K562 (cell line): ENCODE measurements around the gene TMEM176B. TPM values are rescaled to one million over a fixed set of nuclear protein-coding genes. Genes with fewer than 3 reads are reported as not detected.
A peak's percentile ranks its signal among the peaks of the same experiment; 100 is the strongest.

Experiments used
- ATAC-seq: fragments of 200-7000 bp; cut with Tn5 transposase; 3 replicates; pipeline ENCODE4 v1.9.1; 2020; ENCODE audit warnings: moderate library complexity
- BruUV-seq: library from RNA; stranded (reverse); fragments of 400-500 nt; replicated peaks from 2 replicates; lab custom pipeline; 2021; lab: Mats Ljungman, UMichigan
- CTCF ChIA-PET: fragments of 300-600 bp; formaldehyde crosslinking; extraction: SDS; loops from one replicate; lab custom pipeline; 2021; ENCODE audit warnings: low intra/inter-chr PET ratio; lab: Yijun Ruan, JAX
- POLR2A ChIA-PET: fragments of 300-600, 350-650 bp; sonication (Branson Sonifier 250); formaldehyde crosslinking; extraction: SDS; loops from one replicate; lab custom pipeline; 2021; ENCODE audit warnings: antibody characterized with exemption, inconsistent platforms; lab: Yijun Ruan, JAX
- DNase-seq, 4 experiments: peaks; one replicate each; pipeline versions ENCODE4 v3.0.0 to v3.0.0-alpha.2; 2011 to 2018; ENCODE audit warnings: low spot score in 3 of 4, mixed read lengths in 3 of 4; ENCODE audit errors: extremely low read depth in 1 of 4
- FAIRE-seq: peaks from 2 replicates; lab custom pipeline; 2011; peaks lifted over from hg19 to GRCh38; lab: Jason Lieb, UNC
- H2AFZ ChIP-seq: 2 replicates; pipeline ENCODE4 v1.6.0; 2011; ENCODE audit warnings: low read depth, low read length, control low read depth, inconsistent platforms
- H3K27ac ChIP-seq: fragments of 200-600 bp; 3 replicates; pipeline ENCODE4 v1.8.0; 2011; ENCODE audit warnings: low read depth, mild to moderate bottlenecking, control low read depth, inconsistent platforms, low read length, moderate library complexity, mixed read lengths; ENCODE audit errors: extremely low read depth
- H3K27me3 ChIP-seq, 2 experiments: fragments of 300-600 bp in 1 of 2; 2 replicates in 1 of 2; 3 replicates in 1 of 2; pipeline versions ENCODE4 v1.6.0 to v1.8.0; 2011; ENCODE audit warnings: inconsistent platforms in 2 of 2, low read length in 2 of 2, mild to moderate bottlenecking in 1 of 2, mixed read lengths in 1 of 2, moderate library complexity in 1 of 2; ENCODE audit not compliant: control insufficient read depth in 2 of 2, insufficient read depth in 2 of 2
- H3K36me3 ChIP-seq: fragments of 300-600 bp; 3 replicates; pipeline ENCODE4 v1.8.0; 2011; ENCODE audit warnings: mild to moderate bottlenecking, low read length, inconsistent platforms; ENCODE audit not compliant: control insufficient read depth, insufficient read depth
- H3K4me1 ChIP-seq, 2 experiments: fragments of 200-600 bp in 1 of 2; replicated peaks in 1 of 2; 2 replicates in 1 of 2; 3 replicates in 1 of 2; pipeline versions ENCODE4 v1.5.1 to v1.8.0; 2011; ENCODE audit warnings: inconsistent platforms in 2 of 2, low read length in 2 of 2, mild to moderate bottlenecking in 1 of 2, mixed read lengths in 1 of 2, moderate library complexity in 1 of 2; ENCODE audit not compliant: control insufficient read depth in 2 of 2, insufficient read depth in 2 of 2
- H3K4me2 ChIP-seq: 2 replicates; pipeline ENCODE4 v1.6.1; 2011; ENCODE audit warnings: low read length, control low read depth, inconsistent platforms, mixed read lengths; ENCODE audit not compliant: insufficient read depth
- H3K4me3 ChIP-seq: fragments of 200-600 bp; sonication (generic), shearing (Covaris generic); 2 replicates; pipeline ENCODE4 v1.5.1; 2016; ENCODE audit warnings: control low read depth, inconsistent platforms
- H3K79me2 ChIP-seq: fragments of 200-600 bp; 3 replicates; pipeline ENCODE4 v1.8.0; 2011; ENCODE audit warnings: low read length, inconsistent platforms; ENCODE audit not compliant: control insufficient read depth, insufficient read depth
- H3K9ac ChIP-seq, 2 experiments: 2 replicates each; pipeline versions ENCODE4 v1.6.0 to v1.6.1; 2011; ENCODE audit warnings: low read depth in 2 of 2, low read length in 2 of 2, control low read depth in 1 of 2, inconsistent platforms in 1 of 2, mild to moderate bottlenecking in 1 of 2, mixed read lengths in 1 of 2; ENCODE audit not compliant: insufficient read depth in 1 of 2
- H3K9me1 ChIP-seq: one replicate; pipeline ENCODE4 v1.6.0; 2011; ENCODE audit warnings: inconsistent platforms, mild to moderate bottlenecking, low read length, moderate library complexity; ENCODE audit not compliant: control insufficient read depth, insufficient read depth
- H3K9me3 ChIP-seq: replicated peaks from 2 replicates; pipeline ENCODE4 v1.5.1; 2011; ENCODE audit warnings: low read depth, low read length, inconsistent platforms; ENCODE audit not compliant: control insufficient read depth, insufficient read depth
- H4K20me1 ChIP-seq: replicated peaks from 2 replicates; pipeline ENCODE4 v1.6.1; 2011; ENCODE audit warnings: low read length, inconsistent platforms, mixed read lengths; ENCODE audit not compliant: control insufficient read depth, insufficient read depth
- ARID1B ChIP-seq: fragments of 450-650 bp; IDR thresholded peaks from 2 replicates; pipeline ENCODE4 v1.6.1; 2016; ENCODE audit warnings: antibody characterized with exemption, mild to moderate bottlenecking, inconsistent platforms
- CBX3 ChIP-seq, 2 experiments: IDR thresholded peaks; 1 replicate in 1 of 2; 2 replicates in 1 of 2; pipeline ENCODE4 v1.6.1; 2012; ENCODE audit warnings: inconsistent platforms in 2 of 2, low read length in 2 of 2, borderline replicate concordance in 1 of 2, control low read depth in 1 of 2
- CTCF ChIP-seq, 3 experiments: IDR thresholded peaks in 2 of 3; conservative IDR thresholded peaks in 1 of 3; 2 replicates each; pipeline ENCODE4 v1.5.1; 2011 to 2012; ENCODE audit warnings: low read length in 3 of 3, mild to moderate bottlenecking in 3 of 3, control low read depth in 2 of 3, improper control_type of control experiment in 1 of 3, inconsistent platforms in 1 of 3, low read depth in 1 of 3, mixed read lengths in 1 of 3, moderate library complexity in 1 of 3; ENCODE audit not compliant: insufficient read depth in 2 of 3
- EHMT2 ChIP-seq: fragments of 450-650 bp; IDR thresholded peaks from 2 replicates; pipeline ENCODE4 v1.6.1; 2018; ENCODE audit warnings: antibody characterized with exemption
- HBP1 ChIP-seq: fragments of 450-650 bp; formaldehyde crosslinking; IDR thresholded peaks from 2 replicates; pipeline ENCODE4 v1.4.0; 2022; ENCODE audit warnings: missing genetic modification characterization
- NCOR1 ChIP-seq: fragments of 450-650 bp; IDR thresholded peaks from 2 replicates; pipeline ENCODE4 v1.6.1; 2016; ENCODE audit warnings: mild to moderate bottlenecking, moderate library complexity
- NR2C2 ChIP-seq, 2 experiments: fragments of 200-800 bp in 1 of 2; sonication (Bioruptor generic) in 1 of 2; sonication (generic) in 1 of 2; formaldehyde crosslinking in 1 of 2; IDR thresholded peaks; 2 replicates each; pipeline versions ENCODE4 v1.6.1 to v1.8.0; 2016 to 2022; ENCODE audit warnings: mild to moderate bottlenecking in 1 of 2, missing compliant biosample characterization in 1 of 2, missing genetic modification characterization in 1 of 2, missing genetic modification reagents in 1 of 2
- PATZ1 ChIP-seq: fragments of 250-450 bp; sonication (Bioruptor Pico); IDR thresholded peaks from 2 replicates; pipeline ENCODE4 v1.5.0; 2020; ENCODE audit warnings: mild to moderate bottlenecking, borderline replicate concordance
- POLR2A ChIP-seq: fragments of 450-650 bp; conservative IDR thresholded peaks from 2 replicates; pipeline ENCODE4 v1.6.1; 2016
- TAF7 ChIP-seq: fragments of 450-650 bp; IDR thresholded peaks from 2 replicates; pipeline ENCODE4 v1.6.1; 2016; ENCODE audit warnings: missing genetic modification characterization, missing compliant biosample characterization
- ZNF274 ChIP-seq: IDR thresholded peaks from 2 replicates; pipeline ENCODE4 v1.6.1; 2011; ENCODE audit warnings: low read depth, mild to moderate bottlenecking, low read length, moderate library complexity, borderline replicate concordance
- ZNF668 ChIP-seq: fragments of 250-450 bp; sonication (Bioruptor Pico); IDR thresholded peaks from 2 replicates; pipeline ENCODE4 v1.8.0; 2022; ENCODE audit warnings: mild to moderate bottlenecking, inconsistent platforms
- WGBS: fragments of 100-300 bp; shearing (Covaris generic); methylation state at CpG from one replicate; pipeline ENCODE4 v1.1.6; 2016; ENCODE audit warnings: low coverage, mixed read lengths; ENCODE audit not compliant: insufficient coverage; ENCODE audit errors: missing lambda C conversion rate; 5-methylcytosine and 5-hydroxymethylcytosine counted together
- in situ Hi-C: fragments of 300-500 bp; cut with MboI; formaldehyde crosslinking; loops from 4 replicates; pipeline ENCODE4 v1.15.0; 2018; ENCODE audit warnings: inconsistent platforms, mixed read lengths
- intact Hi-C: fragments of 100-400 bp; cut with micrococcal nuclease; formaldehyde crosslinking; loops from 2 replicates; pipeline ENCODE4 v1.14.2; 2022
- polyA plus RNA-seq, 8 experiments: library from polyadenylated mRNA; depleted of rRNA in 4 of 8; stranded (reverse) in 5 of 8; unstranded in 3 of 8; fragments of >200 nt; fragmentation: Nextera tagmentation in 2 of 8; fragmentation: Illumina TruSeq in 1 of 8; extraction: Ambion mirVana in 2 of 8; extraction: Trizol in 1 of 8; gene quantifications; 2 replicates each; pipeline versions ENCODE4 v1.2.1 to v1.2.3, GENCODE V29; 2011 to 2014; ENCODE audit warnings: inconsistent platforms in 1 of 8, missing spikeins in 1 of 8
- total RNA-seq, 7 experiments: library from RNA; depleted of rRNA in 6 of 7; stranded (reverse); fragments of >200 nt in 6 of 7; fragmentation: Illumina TruSeq in 2 of 7; extraction: Trizol in 2 of 7; gene quantifications; 2 replicates each; pipeline versions ENCODE4 v1.2.1 to v1.2.3, GENCODE V29; 2011 to 2021; ENCODE audit warnings: low replicate concordance in 1 of 7
- TF ChIP-seq, protein P1 (sequence below): fragments of 450-650 bp; IDR thresholded peaks from 2 replicates; pipeline ENCODE4 v1.6.1; 2016; ENCODE audit warnings: mild to moderate bottlenecking

Gene TMEM176B
- total and polyA plus RNA-seq, 9 of the 15 experiments (the other 6 are each of a cell fraction or from before 2014, with no cell fraction given): 0.19 to 0.60 TPM; not detected in 7

GRCh38 chr7:150753826-150754603, 46.1 kb downstream of the TMEM176B start:
- no TSS peak for BruUV-seq
- POLR2A ChIA-PET: interaction anchor here (0.5 to 1.0 kb wide), 5 partner anchors 10 to 868 kb away, joined by 3 to 4 read pairs (median 3); no protein-coding TSS in a partner anchor
- Histone ChIP-seq H3K4me3 (no peak overlapping the region), H3K9me1 (no peaks in the 10 kb centered on the region), H3K4me2 (no peak overlapping the region), H3K27me3 (peaks cover 5 to 17% of the 10 kb centered on the region in 2 experiments), H3K79me2 (no peaks in the 10 kb centered on the region), H3K9ac (no peak overlapping the region), H3K4me1 (no peaks in the 10 kb centered on the region), H2AFZ (no peak overlapping the region), H3K9me3 (no peaks in the 10 kb centered on the region), H3K36me3 (no peaks in the 10 kb centered on the region), H4K20me1 (no peaks in the 10 kb centered on the region), H3K27ac (no peak overlapping the region)
- 0% methylated on average over 3 of the region's 3 CpGs for WGBS
- in situ Hi-C loops: loop anchor here (25.0 kb wide), 1 partner anchor 467 kb away; no protein-coding TSS in a partner anchor
- DNase-seq (peak in 3 of 4 experiments; percentile 25 to 56 (median 39)), FAIRE-seq (peak; percentile 48), ATAC-seq (peak; percentile 92)
- intact Hi-C loops: loop anchor here (1.0 to 10.0 kb wide), 3 partner anchors 229 to 399 kb away; no protein-coding TSS in a partner anchor
- CTCF ChIA-PET: interaction anchor here (1.3 kb wide), 1 partner anchor 305 kb away, joined by 8 read pairs; no protein-coding TSS in a partner anchor
- TF ChIP-seq NCOR1 (no peak), PATZ1 (CRISPR knock-in tag) (no peak), CTCF (IDR thresholded peaks at IDR 0.05 in 2 of 3, conservative IDR thresholded peaks at IDR 0.05 in 1 of 3; ENCODE audit: insufficient read depth in 2 of 3, low read depth in 1 of 3, low read length in 3 of 3) (peak; percentile 71 to 82 (median 73)), HBP1 (CRISPR knock-in tag) (peak; percentile 89), ZNF668 (CRISPR knock-in tag) (no peak), NR2C2 (CRISPR knock-in tag; IDR thresholded peaks at IDR 0.05) (no peak), NR2C2 (tag; IDR thresholded peaks at IDR 0.05) (no peak), TAF7 (tag) (no peak), ARID1B (no peak), POLR2A (no peak), CBX3 (IDR thresholded peaks at IDR 0.05; ENCODE audit: borderline replicate concordance in 1 of 2, low read length in 2 of 2) (no peak), ZNF274 (no peak), EHMT2 (0 out of 2 replicates have a peak, but pooled peaks have one; percentile 24)
- TF ChIP-seq, protein P1, sequence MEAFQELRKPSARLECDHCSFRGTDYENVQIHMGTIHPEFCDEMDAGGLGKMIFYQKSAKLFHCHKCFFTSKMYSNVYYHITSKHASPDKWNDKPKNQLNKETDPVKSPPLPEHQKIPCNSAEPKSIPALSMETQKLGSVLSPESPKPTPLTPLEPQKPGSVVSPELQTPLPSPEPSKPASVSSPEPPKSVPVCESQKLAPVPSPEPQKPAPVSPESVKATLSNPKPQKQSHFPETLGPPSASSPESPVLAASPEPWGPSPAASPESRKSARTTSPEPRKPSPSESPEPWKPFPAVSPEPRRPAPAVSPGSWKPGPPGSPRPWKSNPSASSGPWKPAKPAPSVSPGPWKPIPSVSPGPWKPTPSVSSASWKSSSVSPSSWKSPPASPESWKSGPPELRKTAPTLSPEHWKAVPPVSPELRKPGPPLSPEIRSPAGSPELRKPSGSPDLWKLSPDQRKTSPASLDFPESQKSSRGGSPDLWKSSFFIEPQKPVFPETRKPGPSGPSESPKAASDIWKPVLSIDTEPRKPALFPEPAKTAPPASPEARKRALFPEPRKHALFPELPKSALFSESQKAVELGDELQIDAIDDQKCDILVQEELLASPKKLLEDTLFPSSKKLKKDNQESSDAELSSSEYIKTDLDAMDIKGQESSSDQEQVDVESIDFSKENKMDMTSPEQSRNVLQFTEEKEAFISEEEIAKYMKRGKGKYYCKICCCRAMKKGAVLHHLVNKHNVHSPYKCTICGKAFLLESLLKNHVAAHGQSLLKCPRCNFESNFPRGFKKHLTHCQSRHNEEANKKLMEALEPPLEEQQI: no peak
